Measurements from ENCODE around the gene TRIM41. TPM values are rescaled to one million over a fixed set of nuclear protein-coding genes. Genes with fewer than 3 reads are reported as not detected.

The TRIM41 gene
- total and polyA plus RNA-seq, 2 of the 13 experiments (the other 11 are each of a cell fraction or from before 2014, with no cell fraction given): 10.2 to 16.7 TPM

GRCh38 chr5:181194489-181195248 is 28.4 kb upstream of the TRIM41 start:
- H3K27ac ChIP-seq (ENCODE audit: extremely low read length, insufficient read depth, low read length): no peak overlapping the region
- no peaks in the 10 kb centered on the region for H3K79me2 ChIP-seq (ENCODE audit: insufficient read depth, low read length)
- FAIRE-seq: no peak
- no peaks in the 10 kb centered on the region for H3K9me3 ChIP-seq (ENCODE audit: low read length)
- no peak for DNase-seq (ENCODE audit: low spot score)
- in situ Hi-C loops (cut with HindIII; ENCODE audit: extremely low pct_ligation_motif_present, low pct_unique_long_range_greater_than_20kb) (no loop called here), intact Hi-C loops (cut with micrococcal nuclease; ENCODE audit: unreplicated experiment) (no loop called here)
- H3K4me2 ChIP-seq (ENCODE audit: low read depth, low read length): peak overlapping the region; percentile 18
- no TSS peak for BruUV-seq (replicated peaks)
- 54% methylated on average over 10 of the region's 21 CpGs for WGBS (ENCODE audit: low lambda C conversion rate)
- H3K4me1 ChIP-seq (ENCODE audit: insufficient read depth, low read length): peaks cover 28% of the 10 kb centered on the region
- ChIA-PET POLR2A (interaction anchor here (7.2 kb wide), 1 partner anchor 10 kb away, joined by 104 read pairs; the partner anchor contains the start of gene TRIM7), CTCF (ENCODE audit: low intra/inter-chr PET ratio, low total read pairs) (no interaction called here)
- no peaks in the 10 kb centered on the region for H4K20me1 ChIP-seq (ENCODE audit: insufficient read depth, low read length)
- H3K36me3 ChIP-seq (replicated peaks in 1 of 2; ENCODE audit: control insufficient read depth in 1 of 2, insufficient read depth in 2 of 2, low read length in 2 of 2): no peaks in the 10 kb centered on the region
- peaks cover 3 to 25% of the 10 kb centered on the region in 2 experiments for H3K27me3 ChIP-seq (ENCODE audit: control insufficient read depth in 1 of 2, insufficient read depth in 2 of 2, low read length in 2 of 2)
- no peak for ATAC-seq
- H3K4me3 ChIP-seq (replicated peaks in 1 of 3; ENCODE audit: insufficient read depth in 1 of 3, low read depth in 2 of 3, low read length in 3 of 3): no peak overlapping the region; a peak in 1 of 6 replicates
- no peak overlapping the region for H2AFZ ChIP-seq (ENCODE audit: low read length)
- H3K9ac ChIP-seq (ENCODE audit: insufficient read depth, low read depth, low read length): no peak overlapping the region
- TF ChIP-seq HOXA3 (CRISPR knock-in tag; IDR thresholded peaks at IDR 0.05): peak; percentile 33; the same call in 1 of the 2 replicates
- no peak for TF ChIP-seq ZSCAN30 (CRISPR knock-in tag; IDR thresholded peaks at IDR 0.05)
- no peak for TF ChIP-seq CCDC6 (CRISPR knock-in tag; IDR thresholded peaks at IDR 0.05)
- TF ChIP-seq, protein P1, sequence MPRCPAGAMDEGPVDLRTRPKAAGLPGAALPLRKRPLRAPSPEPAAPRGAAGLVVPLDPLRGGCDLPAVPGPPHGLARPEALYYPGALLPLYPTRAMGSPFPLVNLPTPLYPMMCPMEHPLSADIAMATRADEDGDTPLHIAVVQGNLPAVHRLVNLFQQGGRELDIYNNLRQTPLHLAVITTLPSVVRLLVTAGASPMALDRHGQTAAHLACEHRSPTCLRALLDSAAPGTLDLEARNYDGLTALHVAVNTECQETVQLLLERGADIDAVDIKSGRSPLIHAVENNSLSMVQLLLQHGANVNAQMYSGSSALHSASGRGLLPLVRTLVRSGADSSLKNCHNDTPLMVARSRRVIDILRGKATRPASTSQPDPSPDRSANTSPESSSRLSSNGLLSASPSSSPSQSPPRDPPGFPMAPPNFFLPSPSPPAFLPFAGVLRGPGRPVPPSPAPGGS (CRISPR knock-in tag; IDR thresholded peaks at IDR 0.05): no peak
- TF ChIP-seq SPEN (CRISPR knock-in tag; IDR thresholded peaks at IDR 0.05; ENCODE audit: low read depth): 0 out of 2 replicates have a peak, but pooled peaks have one; percentile 30
- peak; percentile 68; the same call in 1 of the 2 replicates for TF ChIP-seq TFAP4 (IDR thresholded peaks at IDR 0.05; ENCODE audit: borderline replicate concordance, low read depth)
- TF ChIP-seq ZNF432 (CRISPR knock-in tag; IDR thresholded peaks at IDR 0.05; ENCODE audit: borderline replicate concordance): no peak
- peak; percentile 91 for TF ChIP-seq ZNF263 (CRISPR knock-in tag; IDR thresholded peaks at IDR 0.05)
- TF ChIP-seq ZBTB46 (CRISPR knock-in tag; IDR thresholded peaks at IDR 0.05; ENCODE audit: borderline replicate concordance): no peak
- peak; percentile 39 for TF ChIP-seq YY1 (IDR thresholded peaks at IDR 0.05; ENCODE audit: insufficient read depth, insufficient replicate concordance, low read depth, low read length)
- TF ChIP-seq ZNF251 (CRISPR knock-in tag; IDR thresholded peaks at IDR 0.05): no peak
- TF ChIP-seq SMAD1 (CRISPR knock-in tag; IDR thresholded peaks at IDR 0.05; ENCODE audit: borderline replicate concordance, low read depth): no peak
- TF ChIP-seq AKAP8 (CRISPR knock-in tag; IDR thresholded peaks at IDR 0.05): 0 out of 2 replicates have a peak, but pooled peaks have one; percentile 19
- 0 out of 2 replicates have a peak, but pooled peaks have one; percentile 14 for TF ChIP-seq HNF4A (CRISPR knock-in tag; IDR thresholded peaks at IDR 0.05)
- 0 out of 2 replicates have a peak, but pooled peaks have one; percentile 15 for TF ChIP-seq ZFY (CRISPR knock-in tag; IDR thresholded peaks at IDR 0.05)
- no peak for TF ChIP-seq PPARG (CRISPR knock-in tag; conservative IDR thresholded peaks at IDR 0.05)
- TF ChIP-seq ZNF777 (CRISPR knock-in tag; IDR thresholded peaks at IDR 0.05): peak; percentile 42; the same call in 1 of the 2 replicates
